ENCODE results near the gene TRA2B.

Gene TRA2B

DNA sequence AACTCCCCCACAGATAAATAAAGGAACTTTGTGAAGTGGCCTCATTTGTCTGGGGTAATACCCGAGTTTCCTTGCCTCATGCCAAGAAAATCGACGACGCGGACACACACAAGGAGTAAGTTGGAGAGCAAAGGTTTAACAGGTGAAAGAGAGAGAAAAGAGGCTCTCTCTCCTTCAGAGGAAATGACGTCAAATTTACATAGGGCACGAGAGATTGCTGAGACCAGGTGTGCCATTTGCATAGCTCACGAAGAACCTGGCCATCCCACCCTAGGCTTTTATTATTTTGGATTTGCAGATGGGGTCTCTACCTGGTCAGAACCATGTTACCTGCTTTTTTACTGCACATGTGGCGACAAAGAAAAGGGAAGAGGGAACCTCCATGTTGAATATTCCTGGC, 63.7 kb downstream of the TRA2B start:
- DNase-seq (ENCODE audit: low read depth, low spot score) = no peak

- DNase-seq (ENCODE audit: low read depth, low spot score) = no peak
Measured at GRCh38 chr3:185867650-185868049, 70.2 kb downstream of the TRA2B start.

GRCh38 chr3:185866995-185867394, 70.8 kb downstream of the TRA2B start:
- no peak for DNase-seq (ENCODE audit: low read depth, low spot score)

DNA sequence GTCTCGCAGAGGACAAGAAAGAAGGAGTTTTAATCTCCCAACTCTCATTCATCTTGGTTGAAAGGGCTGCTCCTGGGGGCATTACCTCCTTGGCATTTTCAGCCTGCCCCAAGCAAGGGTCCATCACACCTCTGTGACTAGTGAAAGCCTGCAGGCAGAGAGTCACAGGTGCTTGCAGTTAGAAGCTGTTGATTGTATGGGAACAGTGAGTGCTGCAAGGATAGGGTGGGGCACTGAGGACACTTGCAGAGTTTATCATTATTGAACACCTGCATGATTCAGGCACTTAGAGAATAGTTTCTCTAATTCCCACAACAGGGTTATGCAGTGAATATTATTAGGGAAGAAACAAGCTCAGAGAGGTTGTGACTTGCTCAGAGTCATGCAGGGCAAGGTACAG, 71.3 kb downstream of the TRA2B start:
- DNase-seq (ENCODE audit: low read depth, low spot score) = no peak
